Colonic mucosa (tissue), 4 donors: ENCODE data around the gene SWT1. TPM values are rescaled to one million over a fixed set of nuclear protein-coding genes. Genes with fewer than 3 reads are reported as not detected.

Source experiments
- DNase-seq: peaks from one replicate; pipeline ENCODE4 v3.0.0-alpha.2; 2020
- H3K27ac ChIP-seq: fragments of 200-600 bp; one replicate; pipeline ENCODE4 v1.8.0; 2021
- H3K27me3 ChIP-seq: fragments of 200-600 bp; one replicate; pipeline ENCODE4 v1.8.0; 2021
- H3K36me3 ChIP-seq: fragments of 200-600 bp; one replicate; pipeline ENCODE4 v1.8.0; 2021
- H3K4me1 ChIP-seq: fragments of 200-600 bp; one replicate; pipeline ENCODE4 v1.8.0; 2021; ENCODE audit warnings: mild to moderate bottlenecking
- H3K4me3 ChIP-seq: fragments of 200-600 bp; one replicate; pipeline ENCODE4 v1.8.0; 2021
- H3K9ac ChIP-seq, 2 donors: one replicate each; pipeline ENCODE4 v1.7.0; 2013; ENCODE audit warnings: control low read depth in 2 of 2, low read depth in 2 of 2, low read length in 2 of 2
- H3K9me3 ChIP-seq: fragments of 200-600 bp; one replicate; pipeline ENCODE4 v1.8.0; 2021
- intact Hi-C: fragments of 100-400 bp; cut with DNase I; formaldehyde crosslinking; loops from one replicate; pipeline ENCODE4 v1.14.1; 2022
- total RNA-seq, 2 donors: library from RNA; stranded (reverse); fragmentation: NEBNext Ultra II Directional in 1 of 2; extraction: Animal tissue kit (Norgen Biotek cat#: 25700) in 1 of 2; gene quantifications; one replicate each; pipeline ENCODE4 v1.2.1, GENCODE V29; 2021
- TF ChIP-seq, protein P1 (sequence below): fragments of 200-600 bp; IDR thresholded peaks from one replicate; pipeline ENCODE4 v1.8.0; 2022; ENCODE audit warnings: antibody characterized with exemption, mild to moderate bottlenecking
- donor health status: healthy.
- donor health status: DM: no; HTN: no; CAD: no.
- donor health status: DM: no; HTN: no; CAD: no.

The SWT1 gene
- total RNA-seq, 2 donors from 2014 or later, result 3.4 to 5.7 TPM

DNA sequence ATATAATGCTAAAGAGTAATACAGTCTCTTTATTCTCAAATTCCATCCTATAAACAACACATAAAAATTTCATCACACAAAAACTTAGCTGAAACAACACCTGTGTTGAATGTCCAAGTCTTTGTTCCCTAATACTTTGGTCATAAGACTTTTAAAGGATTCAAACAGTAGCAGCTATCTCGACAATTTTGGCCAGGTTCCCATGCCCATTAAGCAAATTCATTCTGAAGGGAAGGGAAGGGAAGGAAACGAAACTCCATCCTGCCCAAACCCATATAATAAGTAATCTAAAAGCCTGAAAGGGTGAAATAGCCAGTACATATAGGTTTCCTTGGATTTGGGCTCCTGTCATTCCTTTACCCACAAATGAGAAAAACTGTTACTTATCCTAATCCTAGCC, 152.6 kb downstream of the SWT1 start:
- Histone ChIP-seq H3K27ac (no peak overlapping the region), H3K27me3 (no peaks in the 10 kb centered on the region), H3K4me3 (no peak overlapping the region), H3K4me1 (peaks cover 7% of the 10 kb centered on the region), H3K36me3 (peaks cover 13% of the 10 kb centered on the region), H3K9ac (no peak overlapping the region), H3K9me3 (no peaks in the 10 kb centered on the region)
- TF ChIP-seq, protein P1, sequence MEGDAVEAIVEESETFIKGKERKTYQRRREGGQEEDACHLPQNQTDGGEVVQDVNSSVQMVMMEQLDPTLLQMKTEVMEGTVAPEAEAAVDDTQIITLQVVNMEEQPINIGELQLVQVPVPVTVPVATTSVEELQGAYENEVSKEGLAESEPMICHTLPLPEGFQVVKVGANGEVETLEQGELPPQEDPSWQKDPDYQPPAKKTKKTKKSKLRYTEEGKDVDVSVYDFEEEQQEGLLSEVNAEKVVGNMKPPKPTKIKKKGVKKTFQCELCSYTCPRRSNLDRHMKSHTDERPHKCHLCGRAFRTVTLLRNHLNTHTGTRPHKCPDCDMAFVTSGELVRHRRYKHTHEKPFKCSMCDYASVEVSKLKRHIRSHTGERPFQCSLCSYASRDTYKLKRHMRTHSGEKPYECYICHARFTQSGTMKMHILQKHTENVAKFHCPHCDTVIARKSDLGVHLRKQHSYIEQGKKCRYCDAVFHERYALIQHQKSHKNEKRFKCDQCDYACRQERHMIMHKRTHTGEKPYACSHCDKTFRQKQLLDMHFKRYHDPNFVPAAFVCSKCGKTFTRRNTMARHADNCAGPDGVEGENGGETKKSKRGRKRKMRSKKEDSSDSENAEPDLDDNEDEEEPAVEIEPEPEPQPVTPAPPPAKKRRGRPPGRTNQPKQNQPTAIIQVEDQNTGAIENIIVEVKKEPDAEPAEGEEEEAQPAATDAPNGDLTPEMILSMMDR, result no peak
- no peak for DNase-seq
- intact Hi-C loops, result no loop called here

DNA sequence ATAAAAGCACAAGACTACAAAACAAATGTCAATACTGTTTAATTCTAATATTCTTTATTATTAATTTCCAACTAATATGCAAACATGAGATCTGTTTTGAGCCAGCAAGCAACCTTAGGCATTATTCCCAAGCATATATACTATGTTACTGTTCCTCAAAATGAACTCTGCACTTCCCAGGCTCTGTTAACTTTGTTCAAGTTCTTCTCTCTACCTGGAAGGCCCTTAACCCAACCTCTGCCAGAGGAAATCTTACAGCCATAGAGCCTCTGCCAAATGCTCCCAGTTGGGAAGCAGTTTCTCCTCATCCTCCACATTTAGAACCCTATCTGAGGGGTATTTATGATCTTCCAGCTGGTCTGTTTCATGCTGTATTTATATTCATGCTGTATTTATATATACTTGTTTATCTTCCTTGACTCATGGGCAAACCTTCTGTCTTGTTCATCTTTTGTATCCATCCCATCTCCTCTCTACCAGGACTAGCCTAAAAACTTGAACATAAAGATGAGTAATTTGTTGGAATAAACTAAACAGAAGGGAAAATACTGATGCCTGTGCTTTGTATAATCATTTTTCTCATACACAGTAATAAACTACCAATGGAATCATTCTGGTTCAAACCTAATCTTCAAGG, 154.7 kb downstream of the SWT1 start:
- no peak for DNase-seq
- Histone ChIP-seq H3K9ac (no peak overlapping the region), H3K27me3 (no peaks in the 10 kb centered on the region), H3K4me3 (no peak overlapping the region), H3K36me3 (peaks cover 5% of the 10 kb centered on the region), H3K4me1 (peaks cover 7% of the 10 kb centered on the region), H3K9me3 (no peaks in the 10 kb centered on the region), H3K27ac (no peak overlapping the region)
- TF ChIP-seq, protein P1, result no peak
- intact Hi-C loops, result loop anchor here (10.0 kb wide), 1 partner anchor 363 kb away; no protein-coding TSS in a partner anchor

DNA sequence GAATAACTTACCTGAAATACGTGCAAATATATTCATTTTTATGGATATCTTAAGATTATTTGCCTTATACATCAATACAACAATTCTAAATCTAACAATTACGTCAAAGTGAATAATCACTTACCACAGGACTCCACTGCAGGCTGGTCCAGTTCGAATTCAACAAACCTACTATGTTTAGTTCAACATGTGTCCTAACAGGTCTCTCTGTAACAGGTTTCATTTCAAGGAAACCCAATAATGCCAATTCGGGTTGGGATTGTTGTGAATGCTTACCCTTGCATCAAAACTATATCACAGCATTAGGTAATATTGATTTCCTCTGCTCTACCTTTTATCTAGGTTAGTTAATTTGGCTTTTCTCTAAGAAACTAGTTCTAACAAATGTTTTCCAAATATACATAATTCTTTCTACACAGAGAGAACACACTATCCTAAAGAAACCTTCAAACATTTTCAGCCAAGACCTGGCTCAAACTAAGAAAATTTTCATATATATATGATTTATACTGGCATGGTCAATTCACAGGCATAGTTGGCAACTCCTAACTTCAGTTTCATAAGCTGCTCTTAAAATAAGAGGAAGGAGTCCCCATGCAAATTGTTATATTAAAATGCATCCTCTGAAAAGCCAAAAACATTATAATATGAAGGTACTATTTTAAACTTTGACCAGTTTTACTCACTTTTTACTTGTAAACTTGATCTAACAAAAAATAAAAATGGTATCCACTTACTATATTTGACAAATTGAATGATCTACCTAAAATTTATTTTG, 155.6 kb downstream of the SWT1 start:
- intact Hi-C loops, result loop anchor here (10.0 kb wide), 1 partner anchor 362 kb away; no protein-coding TSS in a partner anchor
- peaks cover 7% of the 10 kb centered on the region for H3K4me1 ChIP-seq
- no peak overlapping the region for H3K27ac ChIP-seq

DNA sequence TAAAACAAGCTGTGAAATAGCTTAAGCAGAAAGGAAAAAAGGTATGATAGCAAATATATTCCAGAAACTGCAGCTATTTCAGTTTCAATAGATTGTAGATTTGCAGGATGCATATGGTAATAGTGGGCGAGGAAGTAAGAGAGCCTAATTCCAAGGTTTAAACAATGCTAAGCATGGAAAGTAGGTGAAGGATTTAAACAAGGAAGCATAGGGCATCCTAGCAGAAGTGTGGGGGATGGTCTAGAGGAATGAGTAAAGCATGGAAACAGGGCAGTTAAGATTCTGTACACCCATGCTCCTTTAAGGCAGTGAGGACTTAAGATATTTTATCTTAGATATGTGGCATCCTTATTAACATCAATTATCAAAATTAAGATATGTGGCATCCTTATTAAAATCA, 157.4 kb downstream of the SWT1 start:
- H3K4me1 ChIP-seq, result peaks cover 12% of the 10 kb centered on the region

More for the DNA sequence above, 155.6 kb downstream of the SWT1 start:
- Histone ChIP-seq H3K9ac (no peak overlapping the region), H3K4me3 (no peak overlapping the region), H3K27me3 (no peaks in the 10 kb centered on the region), H3K36me3 (no peaks in the 10 kb centered on the region), H3K9me3 (no peaks in the 10 kb centered on the region)
- TF ChIP-seq, protein P1, result no peak
- no peak for DNase-seq

DNA sequence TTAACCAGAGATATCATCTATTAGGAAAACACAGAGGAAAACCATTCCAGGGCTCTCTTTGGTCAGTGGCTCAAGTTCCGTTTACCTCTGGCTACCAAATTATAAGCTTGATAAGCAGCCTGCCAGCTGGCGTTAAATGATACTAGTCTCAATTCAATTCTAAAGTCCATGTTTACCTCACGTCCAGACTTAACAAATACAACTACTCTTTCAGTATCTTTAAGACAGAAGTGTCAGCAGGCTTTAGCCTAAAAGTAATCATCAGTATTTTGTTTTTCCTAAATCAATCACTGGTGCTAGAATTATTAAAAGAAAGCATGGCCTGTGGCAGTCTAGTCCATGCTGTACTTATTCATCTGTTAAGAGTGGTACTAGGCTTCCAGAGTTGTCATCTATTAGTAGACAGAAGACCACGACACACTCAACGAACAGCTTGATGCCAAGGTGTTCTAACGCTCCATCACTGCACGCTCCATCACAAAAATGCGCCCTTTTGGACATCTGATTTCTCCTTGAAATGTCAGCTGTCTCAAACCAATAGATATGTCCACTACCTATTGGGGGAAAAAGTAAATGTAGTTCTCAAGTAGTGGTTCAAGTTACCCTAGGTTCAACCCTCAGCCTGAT, 158.6 kb downstream of the SWT1 start:
- H3K27ac ChIP-seq, result peak overlapping the region; percentile 95
- H3K4me3 ChIP-seq, result peak overlapping the region; percentile 68
- H3K9ac ChIP-seq, result peak overlapping the region in 1 of 2 donors; percentile 99
- no peaks in the 10 kb centered on the region for H3K27me3 ChIP-seq
- no peaks in the 10 kb centered on the region for H3K36me3 ChIP-seq
- no peaks in the 10 kb centered on the region for H3K9me3 ChIP-seq
- DNase-seq, result peak; percentile 64
- intact Hi-C loops, result loop anchor here (10.0 kb wide), 1 partner anchor 359 kb away; no protein-coding TSS in a partner anchor
- peaks cover 12% of the 10 kb centered on the region for H3K4me1 ChIP-seq
- TF ChIP-seq, protein P1, result no peak

More for the DNA sequence above, 157.4 kb downstream of the SWT1 start:
- Histone ChIP-seq H3K27ac (peak overlapping the region; percentile 95), H3K27me3 (no peaks in the 10 kb centered on the region), H3K36me3 (no peaks in the 10 kb centered on the region), H3K9ac (peak overlapping the region in 1 of 2 donors; percentile 62), H3K4me3 (peak overlapping the region; percentile 68), H3K9me3 (no peaks in the 10 kb centered on the region)
- peak; percentile 38 for DNase-seq
- intact Hi-C loops, result loop anchor here (10.0 kb wide), 1 partner anchor 360 kb away; no protein-coding TSS in a partner anchor
- TF ChIP-seq, protein P1, result no peak
